PFSK-1 (cell line): ENCODE results near the gene PTGDS.

Source experiments
- FOXP2 ChIP-seq: optimal IDR thresholded peaks from 2 replicates; pipeline ENCODE3; 2011; ENCODE audit warnings: borderline replicate concordance, control low read depth, inconsistent platforms; ENCODE audit not compliant: insufficient read depth; ENCODE audit errors: extremely low read length, extremely low read depth
- POLR2AphosphoS5 ChIP-seq: IDR thresholded peaks from 2 replicates; pipeline ENCODE4 v1.6.1; 2012; ENCODE audit warnings: low read depth, mild to moderate bottlenecking, control low read depth, low read length, moderate library complexity
- REST ChIP-seq, 2 experiments: IDR thresholded peaks; 2 replicates each; pipeline versions ENCODE4 v1.6.1 to v1.8.0; 2011 to 2012; ENCODE audit warnings: low read depth in 2 of 2, low read length in 2 of 2, control low read depth in 1 of 2, inconsistent platforms in 1 of 2, mild to moderate bottlenecking in 1 of 2, moderate library complexity in 1 of 2; ENCODE audit not compliant: insufficient read depth in 1 of 2
- SIN3A ChIP-seq: IDR thresholded peaks from 2 replicates; pipeline ENCODE4 v1.6.1; 2012; ENCODE audit warnings: mild to moderate bottlenecking, low read length, moderate library complexity, borderline replicate concordance; ENCODE audit not compliant: insufficient read depth
- TAF1 ChIP-seq: IDR thresholded peaks from 2 replicates; pipeline ENCODE4 v1.6.1; 2012; ENCODE audit warnings: low read length, control low read depth, borderline replicate concordance; ENCODE audit not compliant: insufficient read depth

PTGDS gene

GRCh38 chr9:136952321-136952850 is 24.9 kb upstream of the PTGDS start:
- no peak for TF ChIP-seq TAF1
- no peak for TF ChIP-seq FOXP2
- TF ChIP-seq POLR2AphosphoS5, result no peak
- no peak for TF ChIP-seq SIN3A
- TF ChIP-seq REST (IDR thresholded peaks at IDR 0.05; ENCODE audit: insufficient read depth in 1 of 2, low read depth in 2 of 2, low read length in 2 of 2), result no peak

GRCh38 chr9:136952876-136953770 is 24.2 kb upstream of the PTGDS start:
- TF ChIP-seq SIN3A (no peak), FOXP2 (no peak), TAF1 (no peak)

GRCh38 chr9:136953771-136954269 is 23.5 kb upstream of the PTGDS start:
- TF ChIP-seq TAF1 (no peak), SIN3A (no peak), POLR2AphosphoS5 (no peak), REST (IDR thresholded peaks at IDR 0.05; ENCODE audit: insufficient read depth in 1 of 2, low read depth in 2 of 2, low read length in 2 of 2) (no peak)

GRCh38 chr9:136954270-136955083 is 22.8 kb upstream of the PTGDS start:
- TF ChIP-seq SIN3A (no peak), TAF1 (no peak), POLR2AphosphoS5 (no peak), FOXP2 (no peak), REST (IDR thresholded peaks at IDR 0.05; ENCODE audit: insufficient read depth in 1 of 2, low read depth in 2 of 2, low read length in 2 of 2) (no peak)

DNA sequence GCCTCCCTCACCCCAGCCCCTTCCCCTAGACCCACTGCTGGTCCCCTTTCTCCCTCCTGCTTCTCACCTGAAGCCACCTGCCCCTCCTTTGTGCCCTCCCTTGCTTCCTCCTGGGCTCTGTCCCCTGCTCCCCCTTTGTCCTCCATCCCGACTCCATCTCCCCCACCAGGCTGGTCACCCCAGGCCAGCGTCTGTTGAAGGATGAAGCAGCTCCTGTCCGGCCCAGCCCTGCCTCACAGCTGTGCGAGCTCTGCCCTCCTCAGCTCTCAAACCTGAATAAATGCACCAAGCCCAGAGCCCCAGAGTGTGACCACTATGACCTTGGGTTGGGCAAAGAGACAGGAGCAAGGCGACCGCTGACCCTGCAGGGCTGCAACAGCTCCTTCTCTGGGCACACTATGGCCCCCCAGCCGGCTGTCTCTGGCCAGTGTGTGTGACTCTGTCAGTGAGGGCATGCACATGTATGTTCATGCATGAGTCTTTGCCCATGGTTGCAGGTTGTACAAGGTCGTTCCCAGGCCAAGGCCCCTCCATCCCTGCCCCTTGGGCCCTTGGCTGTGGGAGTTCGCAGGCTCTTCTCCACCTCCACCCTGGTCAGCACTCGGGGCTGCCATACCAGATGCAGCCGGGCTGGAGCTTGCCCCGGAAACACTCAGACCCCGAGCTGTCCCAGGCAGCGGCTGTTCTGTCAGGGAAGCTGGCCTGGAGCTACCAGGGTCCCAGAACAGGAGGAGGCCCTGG is 21.9 kb upstream of the PTGDS start:
- TF ChIP-seq SIN3A (no peak), POLR2AphosphoS5 (no peak), REST (IDR thresholded peaks at IDR 0.05; ENCODE audit: insufficient read depth in 1 of 2, low read depth in 2 of 2, low read length in 2 of 2) (no peak)
